GM21390 (cell line): Measurements from ENCODE around the gene GDPGP1.
"Not testable (repeated sequence)": the region's sequence is repeated elsewhere in the genome, so short reads cannot be mapped to it uniquely, and the experiment has no call there.

Source experiments
- ATAC-seq: cut with Tn5 transposase; IDR thresholded peaks from one replicate; pipeline ENCODE4 v1.9.1; 2021; ENCODE audit not compliant: unreplicated experiment

Gene GDPGP1

DNA sequence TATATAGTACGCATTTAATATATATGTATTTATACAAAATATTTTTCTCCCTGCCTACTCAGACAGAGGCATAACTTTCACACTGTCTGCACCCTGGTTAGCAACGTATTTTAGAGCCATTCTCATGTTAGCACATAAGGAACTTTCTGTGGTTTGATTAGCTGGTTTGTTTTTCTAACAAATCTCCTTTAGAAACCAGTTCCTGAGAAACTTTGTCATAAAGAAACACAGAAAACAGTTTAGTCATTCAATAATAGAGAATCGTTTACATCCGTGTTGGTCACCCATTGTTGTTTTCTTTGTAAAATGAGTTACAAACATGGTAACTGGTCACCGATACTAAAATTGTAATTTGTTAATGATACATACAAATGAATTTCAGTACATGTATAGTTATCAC is 25.5 kb downstream of the GDPGP1 start:
- peak; percentile 86 for ATAC-seq

DNA sequence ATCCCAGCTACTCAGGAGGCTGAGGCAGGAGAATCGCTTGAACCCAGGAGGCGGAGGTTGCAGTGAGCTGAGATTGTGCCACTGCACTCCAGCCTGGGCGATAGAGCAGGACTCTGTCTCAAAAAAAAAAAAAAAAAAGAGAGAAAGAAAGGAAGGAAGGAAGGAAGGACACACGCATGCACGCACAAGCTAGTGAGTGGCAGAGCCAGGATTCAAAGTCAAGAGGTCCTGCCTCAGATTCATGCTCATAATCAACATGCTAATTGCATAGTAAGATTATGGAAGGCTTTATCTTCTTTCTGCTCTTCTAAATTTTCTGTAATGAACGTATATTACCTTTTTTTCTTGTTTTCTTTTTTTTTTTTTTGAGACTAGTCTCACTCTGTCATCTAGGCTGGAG is 26.7 kb downstream of the GDPGP1 start:
- not testable (repeated sequence) for ATAC-seq

DNA sequence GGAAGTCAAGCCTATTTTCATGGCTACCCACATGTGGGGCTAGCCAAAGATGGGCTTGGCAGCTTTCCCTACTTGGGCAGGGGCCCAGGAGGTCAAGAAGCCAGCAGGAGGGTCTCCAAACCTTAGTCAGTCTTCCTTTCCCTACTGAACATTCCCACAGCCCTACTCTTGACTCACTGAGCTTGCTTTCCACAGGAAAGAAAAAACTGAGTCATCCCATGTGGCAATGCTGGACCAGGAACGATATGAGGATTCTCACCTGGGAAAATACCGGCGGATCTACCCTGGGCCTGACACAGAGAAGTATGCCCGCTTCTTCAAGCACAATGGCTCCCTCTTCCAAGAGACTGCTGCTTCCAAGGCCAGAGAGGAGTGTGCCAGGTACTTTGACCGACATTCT is 27.8 kb downstream of the GDPGP1 start:
- no peak for ATAC-seq

DNA sequence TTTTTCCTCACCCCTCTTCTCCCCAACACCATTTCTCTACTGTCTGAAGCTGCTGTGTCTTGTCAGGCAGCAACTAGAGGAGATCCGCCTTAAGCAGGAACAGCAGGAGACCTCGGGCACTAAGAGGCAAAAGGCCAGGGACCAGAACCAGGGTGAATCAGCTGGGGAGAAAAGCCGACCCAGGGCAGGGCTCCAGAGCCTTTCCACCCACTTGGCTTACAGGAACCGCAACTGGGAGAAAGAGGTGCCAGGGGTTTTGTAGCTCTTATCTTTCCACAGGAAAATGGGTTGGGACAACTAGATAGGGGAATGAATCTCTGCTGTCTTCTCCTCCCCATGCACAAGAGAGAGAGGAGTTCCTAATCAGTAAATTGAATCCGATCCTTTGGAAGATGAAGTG is 28.4 kb downstream of the GDPGP1 start:
- ATAC-seq, result no peak

DNA sequence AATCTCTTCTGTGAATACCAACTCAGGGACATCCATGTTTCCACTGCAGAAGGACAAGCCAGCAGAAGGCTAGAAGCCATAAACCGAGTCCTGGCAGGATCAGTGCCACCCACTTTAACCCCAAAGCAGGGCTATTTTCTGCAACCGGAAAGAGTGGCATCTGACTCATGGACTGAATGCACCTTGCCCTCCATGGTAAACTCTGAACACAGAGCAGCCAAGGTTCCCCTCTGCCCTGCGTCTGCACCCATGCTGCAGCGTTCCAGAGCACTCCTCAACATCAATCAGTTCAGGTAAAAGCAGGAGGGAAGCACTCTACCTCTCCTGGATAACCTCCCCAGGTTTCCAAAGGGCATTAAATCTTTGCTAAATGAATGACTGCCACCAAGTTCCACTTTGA is 30.7 kb downstream of the GDPGP1 start:
- no peak for ATAC-seq

DNA sequence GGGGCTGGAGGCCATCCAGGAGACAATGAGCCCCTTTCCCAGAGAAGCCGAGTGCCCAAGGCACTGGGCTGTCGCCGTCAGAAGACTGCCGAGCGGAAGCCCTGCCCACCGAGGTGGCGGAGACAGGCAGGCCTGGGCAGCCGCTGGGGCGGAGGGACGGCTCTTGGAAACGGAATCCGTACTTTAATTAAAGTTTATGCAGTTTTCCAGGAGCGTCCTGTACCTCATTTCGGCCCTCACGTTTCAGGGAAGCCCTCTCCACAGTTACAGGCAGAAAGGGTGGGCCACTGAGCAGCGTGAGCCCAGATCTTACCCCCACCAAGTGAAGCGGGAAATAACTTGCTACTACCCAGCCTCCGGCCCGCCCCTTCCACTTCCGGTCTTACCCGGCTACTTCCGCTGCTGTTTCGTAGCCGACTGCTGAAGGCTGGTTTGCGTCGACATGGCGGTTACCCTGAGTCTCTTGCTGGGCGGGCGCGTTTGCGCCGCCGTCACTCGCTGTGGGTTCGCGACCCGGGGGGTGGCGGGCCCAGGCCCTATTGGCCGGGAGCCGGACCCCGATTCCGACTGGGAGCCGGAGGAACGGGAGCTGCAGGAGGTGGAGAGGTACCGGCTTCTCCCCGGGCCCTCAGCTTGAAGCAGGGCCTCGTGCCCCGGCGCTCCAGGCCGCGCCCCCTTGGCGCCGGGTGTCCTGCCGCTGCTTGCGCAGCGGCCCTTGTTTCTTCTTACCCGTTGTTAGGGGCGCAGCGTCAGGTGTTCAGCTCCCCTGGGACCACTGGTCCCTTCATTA is 31.5 kb downstream of the GDPGP1 start, which contains the start of gene NGRN:
Gene NGRN (plus strand): TSS at position 402 of the 790 bp plus-strand sequence. CDS start 41 bp downstream, at position 443.
- peak; percentile 90 for ATAC-seq

DNA sequence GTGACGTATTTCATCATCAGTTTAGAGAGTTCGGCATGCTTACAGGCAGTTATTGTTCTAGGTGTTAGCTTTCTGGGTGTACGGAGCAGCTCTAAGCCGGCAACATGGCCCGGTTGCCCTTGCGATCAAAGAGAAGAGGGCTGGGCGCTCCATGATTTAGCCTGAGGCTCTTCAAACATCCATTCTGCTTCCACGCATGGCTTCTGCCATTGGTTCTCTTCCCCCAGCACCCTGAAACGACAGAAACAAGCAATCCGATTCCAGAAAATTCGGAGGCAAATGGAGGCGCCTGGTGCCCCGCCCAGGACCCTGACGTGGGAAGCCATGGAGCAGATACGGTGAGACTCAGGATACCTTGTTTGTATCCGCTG is 32.0 kb downstream of the GDPGP1 start:
- ATAC-seq, result peak; percentile 13

DNA sequence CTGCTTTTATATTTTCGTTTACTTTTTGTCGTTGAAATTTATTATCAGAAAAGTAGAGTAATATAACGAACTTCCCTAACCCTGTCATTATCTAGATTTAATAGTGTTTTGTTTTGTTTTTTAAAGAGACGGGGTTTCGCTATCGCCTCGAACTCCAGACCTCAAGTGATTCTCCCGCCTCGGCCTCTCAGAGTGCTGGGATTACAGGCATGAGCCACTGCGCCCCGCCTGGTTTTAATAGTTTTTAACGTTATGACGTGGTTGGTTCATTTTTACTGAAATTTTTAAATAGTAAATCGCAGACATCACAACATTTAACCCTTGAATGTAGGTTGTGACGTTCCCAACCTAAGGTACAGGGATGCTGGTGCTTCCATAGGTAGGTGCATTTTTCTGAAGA is 32.5 kb downstream of the GDPGP1 start:
- no peak for ATAC-seq

DNA sequence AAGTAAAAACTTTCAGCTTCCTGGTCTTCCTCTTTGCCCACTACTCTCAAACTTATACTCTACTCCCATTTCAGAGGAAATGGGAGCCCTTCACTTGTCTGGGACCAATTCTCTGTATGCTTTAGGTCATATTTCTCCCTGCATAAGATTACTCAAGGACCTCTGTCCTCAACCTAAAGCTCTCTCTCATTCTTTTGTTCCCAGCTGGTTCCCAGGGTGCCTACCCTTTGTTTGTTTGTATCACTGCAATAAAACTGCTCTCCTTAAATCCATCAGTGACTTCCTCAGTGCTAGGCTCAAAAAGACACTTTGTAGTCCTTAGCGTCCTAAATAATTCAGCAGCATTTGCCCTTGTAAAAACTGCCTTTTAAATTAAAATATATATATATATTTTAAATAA is 34.4 kb downstream of the GDPGP1 start:
- no peak for ATAC-seq

DNA sequence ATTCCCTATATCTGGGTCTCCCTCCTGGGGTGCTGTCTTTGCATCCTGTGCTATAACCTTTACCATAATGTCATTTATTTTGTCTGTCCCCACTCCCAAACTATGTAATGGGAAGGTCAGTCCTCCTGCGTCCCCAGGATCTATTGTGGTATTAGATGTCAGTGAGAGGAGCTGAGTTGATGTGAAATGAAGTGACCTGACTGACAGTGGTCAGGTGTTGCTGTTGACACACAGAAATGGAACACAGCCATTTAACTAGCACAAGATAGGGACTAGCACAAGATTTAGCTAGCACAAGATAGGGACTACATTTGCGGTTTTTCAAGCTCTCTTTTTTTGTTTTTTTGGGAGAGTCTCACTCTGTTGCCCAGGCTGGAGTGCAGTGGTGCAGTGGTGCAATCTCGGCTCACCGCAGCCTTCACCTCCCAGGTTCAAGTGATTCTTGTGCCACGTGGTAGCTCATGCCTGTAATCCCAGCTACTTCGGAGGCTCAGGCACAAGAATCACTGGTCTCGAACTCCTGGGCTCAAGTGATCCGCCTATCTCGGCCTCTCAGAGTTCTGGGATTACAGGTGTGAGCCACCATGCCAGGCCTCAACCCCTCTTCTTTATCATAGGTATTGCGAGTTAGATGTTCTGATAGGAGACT is 36.6 kb downstream of the GDPGP1 start:
- no peak for ATAC-seq

DNA sequence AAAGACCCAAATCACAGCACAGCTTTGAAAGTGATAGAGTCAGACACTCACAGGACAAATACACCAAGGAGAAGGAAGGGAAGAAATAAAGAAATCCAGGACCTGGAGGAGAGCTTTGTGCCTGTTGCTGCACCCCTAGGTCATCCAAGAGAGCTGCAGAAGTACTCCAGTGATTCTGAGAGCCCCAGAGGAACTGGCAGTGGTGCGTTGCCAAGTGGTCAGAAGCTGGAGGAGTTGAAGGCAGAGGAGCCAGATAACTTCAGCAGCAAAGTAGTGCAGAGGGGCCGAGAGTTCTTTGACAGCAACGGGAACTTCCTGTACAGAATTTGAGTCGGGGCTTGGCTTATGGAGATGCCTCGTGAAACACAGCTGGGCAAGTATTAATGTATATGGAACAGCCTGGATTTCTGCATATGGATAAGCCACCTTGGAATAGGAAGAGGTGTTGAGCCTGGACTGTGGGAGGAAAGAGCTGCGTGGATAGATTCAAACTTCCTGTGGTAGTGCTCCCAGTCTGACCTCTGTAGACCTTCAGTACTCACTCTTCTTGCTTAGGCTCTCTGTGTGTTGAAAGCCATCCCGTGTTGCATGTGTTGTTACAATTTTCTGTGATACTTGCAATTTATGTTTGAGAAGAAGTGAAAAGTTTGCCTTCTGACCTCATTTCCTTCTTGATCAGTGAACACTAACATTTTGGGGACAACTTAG is 37.6 kb downstream of the GDPGP1 start:
- ATAC-seq, result no peak

DNA sequence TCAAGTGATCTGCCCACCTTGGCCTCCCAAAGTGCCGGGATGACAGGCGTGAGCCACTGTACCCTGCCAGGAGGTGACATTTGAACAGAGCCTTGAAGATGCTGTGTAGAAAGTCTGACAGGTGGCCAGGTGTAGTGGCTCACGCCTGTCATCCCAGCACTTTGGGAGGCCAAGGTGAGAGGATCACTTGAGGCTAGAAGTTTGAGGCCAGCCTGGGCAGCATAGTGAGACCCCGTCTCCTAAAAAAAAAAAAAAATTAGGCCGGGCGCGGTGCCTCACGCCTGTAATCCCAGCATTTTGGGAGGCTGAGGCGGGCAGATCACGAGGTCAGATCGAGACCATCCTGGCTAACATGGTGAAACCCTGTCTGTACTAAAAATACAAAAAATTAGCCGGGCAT is 44.5 kb downstream of the GDPGP1 start:
- not testable (repeated sequence) for ATAC-seq

DNA sequence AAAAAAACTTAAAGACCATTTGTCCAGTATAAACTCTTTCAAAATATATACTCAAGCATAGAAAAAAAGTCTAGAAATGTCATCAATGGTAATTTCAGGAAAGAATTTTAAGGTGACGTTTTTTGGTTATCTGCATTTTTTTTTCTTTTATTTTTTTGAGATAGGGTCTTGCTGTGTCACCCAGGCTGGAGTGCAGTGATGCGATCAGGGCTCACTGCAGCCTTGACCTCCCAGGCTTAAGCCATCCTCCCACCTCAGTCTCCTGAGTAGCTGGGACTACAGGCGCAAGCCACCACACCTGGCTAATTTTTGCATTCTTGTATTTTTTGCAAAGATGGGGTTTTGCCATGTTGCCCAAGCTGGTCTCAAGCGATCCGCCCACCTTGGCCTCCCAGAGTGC is 46.7 kb downstream of the GDPGP1 start:
- not testable (repeated sequence) for ATAC-seq

DNA sequence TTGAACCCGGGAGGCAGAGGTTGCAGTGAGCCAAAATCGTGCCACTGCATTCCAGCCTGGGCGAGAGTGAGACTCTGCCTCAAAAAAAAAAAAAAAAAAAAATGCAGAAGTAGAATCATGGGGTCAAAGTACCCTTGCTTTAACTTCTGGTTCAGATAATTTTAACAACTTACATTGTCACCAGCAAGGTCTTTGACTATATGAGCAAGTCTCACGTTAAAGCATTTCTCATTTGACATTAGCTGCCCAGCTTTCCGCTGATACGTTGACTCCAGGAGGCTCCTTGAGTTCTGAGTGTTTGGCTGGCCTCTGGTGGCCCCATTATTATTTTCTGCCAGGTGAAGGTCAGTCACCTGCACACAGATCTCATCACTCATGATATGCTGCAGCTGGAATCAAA is 47.6 kb downstream of the GDPGP1 start:
- ATAC-seq, result not testable (repeated sequence)

DNA sequence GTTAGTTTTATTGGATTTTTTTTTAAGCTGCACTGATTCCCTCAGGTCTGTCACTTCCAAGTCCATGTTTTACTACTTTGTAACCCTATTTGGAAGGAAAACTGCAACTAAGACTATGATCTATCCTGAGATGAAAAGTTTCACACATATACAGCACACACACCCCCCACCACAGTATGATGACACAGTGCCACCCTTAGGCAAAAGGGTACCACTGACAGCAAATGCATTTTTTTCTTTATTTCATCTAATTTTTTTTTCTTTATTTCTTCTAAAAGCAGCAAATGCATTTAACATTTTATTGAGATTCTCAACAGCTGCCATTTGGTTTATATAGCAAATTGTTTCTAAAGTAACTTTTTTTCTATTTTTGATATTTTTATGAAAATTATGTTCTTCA is 52.7 kb downstream of the GDPGP1 start:
- ATAC-seq, result no peak

DNA sequence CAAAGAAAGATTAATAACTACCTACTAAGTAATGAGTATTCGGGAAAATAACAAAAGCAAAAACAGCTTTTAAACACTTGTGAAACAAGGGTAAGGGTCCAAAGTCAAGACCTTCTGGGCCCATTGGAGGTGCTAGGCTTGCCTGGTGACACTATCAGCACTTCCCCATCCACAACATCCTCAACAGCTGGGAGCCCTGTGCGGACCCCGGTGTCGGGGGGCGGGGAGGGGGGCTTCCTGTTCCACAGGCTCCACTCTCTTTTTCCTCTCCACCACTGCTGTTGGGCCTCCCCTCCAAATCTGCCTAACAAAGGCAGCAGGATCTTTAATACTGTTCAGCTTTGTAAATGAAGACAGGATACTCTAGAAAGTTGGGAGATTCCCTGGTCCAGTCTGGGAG is 53.1 kb downstream of the GDPGP1 start:
- ATAC-seq, result no peak

DNA sequence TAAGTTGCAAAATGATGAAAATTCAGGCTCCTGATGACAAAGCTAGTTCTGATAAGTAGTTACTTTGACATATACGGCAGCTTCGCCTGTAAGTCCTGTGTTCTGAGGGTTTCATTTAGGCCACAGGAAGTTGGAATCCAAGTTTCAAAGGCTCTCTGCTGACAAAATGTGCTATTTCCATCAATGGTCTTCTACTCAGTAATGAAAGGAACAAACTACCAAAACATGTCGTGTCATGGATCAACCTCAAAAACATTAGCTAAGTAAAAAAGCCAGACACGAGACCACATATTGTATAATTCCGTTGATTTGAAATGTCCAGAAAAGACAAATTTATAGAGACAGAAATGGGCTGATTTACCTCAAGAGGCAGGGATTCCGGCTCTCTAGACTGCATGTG is 53.9 kb downstream of the GDPGP1 start:
- no peak for ATAC-seq

DNA sequence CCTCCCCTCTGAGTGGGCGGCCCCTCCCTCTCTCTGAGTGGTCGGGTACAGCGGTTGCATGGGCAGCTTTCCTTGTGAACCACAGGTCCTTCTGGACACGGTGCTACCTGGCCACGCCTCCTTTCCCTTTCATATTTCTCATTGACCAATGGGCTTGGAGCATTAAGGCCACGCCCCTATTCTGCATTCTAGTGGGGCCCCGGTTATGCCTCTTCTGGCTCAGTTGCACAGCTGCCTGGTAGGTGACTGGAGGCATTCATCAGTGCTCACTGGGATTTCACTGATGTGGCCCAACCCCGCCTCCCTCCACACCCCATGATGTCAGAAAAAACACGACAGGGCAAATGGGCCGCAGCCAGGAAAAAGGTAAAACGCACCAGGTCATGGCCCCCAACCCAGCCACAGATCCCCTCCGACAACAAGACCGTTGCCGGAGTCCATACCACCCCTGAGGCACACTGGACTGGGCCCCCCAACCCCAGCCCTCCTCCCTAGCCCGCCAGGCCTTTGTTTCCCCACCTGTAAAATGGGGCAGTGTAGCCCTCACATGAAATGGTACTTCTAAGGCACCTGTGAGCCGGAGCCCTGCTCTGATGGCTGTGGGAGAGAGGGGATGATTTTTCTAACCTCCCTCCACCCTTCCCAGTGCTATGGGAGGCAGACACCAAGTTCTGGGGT is 57.8 kb downstream of the GDPGP1 start:
- ATAC-seq, result no peak

DNA sequence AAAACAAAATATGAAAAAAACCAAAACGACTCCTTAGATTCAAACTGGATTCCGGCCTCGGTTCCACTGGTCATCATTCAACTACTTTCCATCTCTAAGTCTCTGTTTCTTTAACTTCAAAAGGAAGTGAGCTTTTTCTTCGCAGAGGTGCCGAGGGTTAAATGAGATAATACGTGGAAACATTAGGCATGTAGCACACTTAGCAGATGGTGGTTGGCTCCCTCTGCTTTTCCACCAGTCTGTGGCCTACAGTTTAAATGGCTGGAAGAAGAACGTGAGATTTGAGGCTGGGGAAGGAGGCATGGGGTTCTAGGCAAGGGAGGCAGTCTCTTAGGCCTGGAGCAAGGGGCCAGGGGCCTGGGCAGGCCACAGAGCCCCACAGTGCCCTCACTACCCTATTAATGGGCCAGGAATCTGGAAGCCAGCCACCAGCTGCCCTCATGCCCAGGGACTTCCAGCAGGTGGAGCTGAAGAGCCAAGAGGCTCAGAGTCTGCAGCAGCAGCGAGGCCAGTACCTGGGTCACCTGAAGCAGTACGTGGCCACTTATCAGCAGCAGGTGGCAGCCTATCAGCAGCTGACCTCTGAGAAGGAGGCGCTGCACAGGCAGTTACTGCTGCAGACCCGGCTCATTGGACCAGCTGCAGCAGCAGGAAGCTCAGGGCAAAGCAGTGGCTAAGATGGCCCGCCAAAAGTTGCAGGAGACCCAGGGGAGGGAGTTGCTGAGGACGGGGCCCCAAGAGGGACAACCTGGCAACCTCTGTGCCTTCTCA is 59.2 kb downstream of the GDPGP1 start:
- ATAC-seq, result not testable (repeated sequence)

DNA sequence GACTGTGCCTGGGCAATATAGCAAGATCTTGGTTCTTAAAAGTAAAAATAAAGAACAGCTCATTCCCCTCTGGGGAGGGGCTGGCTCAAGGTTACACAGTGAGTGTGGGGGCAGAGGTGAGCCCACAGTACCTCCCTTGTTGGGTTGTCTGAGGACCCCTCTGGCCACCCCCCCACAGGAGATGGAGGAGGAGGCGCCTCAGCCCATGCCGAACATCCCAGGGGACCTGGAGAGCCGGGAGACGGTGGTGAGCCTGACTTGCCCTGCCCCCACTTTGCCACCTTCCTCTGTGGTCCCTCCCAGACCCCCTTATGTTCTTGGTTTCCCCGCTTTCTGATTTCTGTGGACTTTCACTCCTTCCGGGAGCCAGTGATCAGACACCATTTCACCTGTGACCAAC is 60.1 kb downstream of the GDPGP1 start:
- ATAC-seq, result no peak
